GM23338 (cell line): Measurements from ENCODE around the gene ZNF23. TPM values are rescaled to one million over a fixed set of nuclear protein-coding genes. Genes with fewer than 3 reads are reported as not detected.

Experiments
- ATAC-seq: fragments of 200-7000 bp; cut with Tn5 transposase; 3 replicates; pipeline ENCODE4 v1.9.1; 2020
- DNase-seq: peaks from one replicate; pipeline ENCODE4 v3.0.0-alpha.2; 2015; ENCODE audit warnings: low spot score
- H2AFZ ChIP-seq: fragments of 200-600 bp; sonication (generic); 2 replicates; pipeline ENCODE4 v1.8.0; 2016; ENCODE audit warnings: antibody characterized with exemption, mild to moderate bottlenecking, moderate library complexity
- H3F3A ChIP-seq: fragments of 200-600 bp; sonication (generic); replicated peaks from 2 replicates; pipeline ENCODE4 v1.8.0; 2017; ENCODE audit warnings: antibody characterized with exemption, mixed run types, low read depth
- H3K27ac ChIP-seq: fragments of 200-600 bp; sonication (generic); 2 replicates; pipeline ENCODE4 v1.6.1; 2016; ENCODE audit warnings: low read depth
- H3K27me3 ChIP-seq: fragments of 200-600 bp; sonication (generic); 2 replicates; pipeline ENCODE4 v1.8.0; 2016; ENCODE audit warnings: mild to moderate bottlenecking, mixed run types, moderate library complexity; ENCODE audit not compliant: insufficient read depth
- H3K36me3 ChIP-seq: fragments of 200-600 bp; sonication (generic); 2 replicates; pipeline ENCODE4 v1.8.0; 2016; ENCODE audit warnings: mild to moderate bottlenecking; ENCODE audit not compliant: insufficient read depth
- H3K4me1 ChIP-seq: fragments of 200-600 bp; sonication (generic); 2 replicates; pipeline ENCODE4 v1.8.0; 2016; ENCODE audit warnings: mild to moderate bottlenecking, moderate library complexity; ENCODE audit not compliant: insufficient read depth
- H3K4me2 ChIP-seq: fragments of 200-600 bp; sonication (generic); 2 replicates; pipeline ENCODE4 v1.7.1; 2017; ENCODE audit warnings: mixed run types
- H3K4me3 ChIP-seq: fragments of 200-600 bp; sonication (generic); 2 replicates; pipeline ENCODE4 v1.6.1; 2016; ENCODE audit warnings: mixed run types
- H3K79me2 ChIP-seq: fragments of 200-600 bp; sonication (generic); replicated peaks from 2 replicates; pipeline ENCODE4 v1.8.0; 2017; ENCODE audit warnings: mild to moderate bottlenecking; ENCODE audit not compliant: insufficient read depth
- H3K9me2 ChIP-seq: fragments of 200-600 bp; sonication (generic); 2 replicates; pipeline ENCODE4 v1.8.0; 2017; ENCODE audit not compliant: insufficient read depth
- H4K20me1 ChIP-seq: fragments of 200-600 bp; sonication (generic); replicated peaks from 2 replicates; pipeline ENCODE4 v1.8.0; 2017; ENCODE audit warnings: mild to moderate bottlenecking; ENCODE audit not compliant: insufficient read depth
- H3K27ac Mint-ChIP-seq: 2 replicates; pipeline ENCODE4 v1.8.0; 2020; ENCODE audit warnings: inconsistent platforms, mild to moderate bottlenecking, moderate library complexity, mixed read lengths
- H3K27me3 Mint-ChIP-seq: 3 replicates; pipeline ENCODE4 v1.8.0; 2022; ENCODE audit warnings: low read depth, mild to moderate bottlenecking, moderate library complexity, mixed read lengths, inconsistent platforms; ENCODE audit not compliant: insufficient read depth, poor library complexity
- H3K36me3 Mint-ChIP-seq: 3 replicates; pipeline ENCODE4 v1.8.0; 2021; ENCODE audit warnings: low read depth, mild to moderate bottlenecking, inconsistent platforms, moderate library complexity, mixed read lengths
- H3K4me1 Mint-ChIP-seq: 3 replicates; pipeline ENCODE4 v1.8.0; 2020; ENCODE audit warnings: mild to moderate bottlenecking, inconsistent platforms, mixed read lengths
- H3K4me3 Mint-ChIP-seq: 3 replicates; pipeline ENCODE4 v1.8.0; 2021; ENCODE audit warnings: moderate library complexity, mild to moderate bottlenecking, inconsistent platforms, mixed read lengths
- H3K9me3 Mint-ChIP-seq: 3 replicates; pipeline ENCODE4 v1.8.0; 2020; ENCODE audit warnings: moderate library complexity, mild to moderate bottlenecking, inconsistent platforms, mixed read lengths
- CTCF ChIP-seq, 2 experiments: fragments of 200-600 bp in 1 of 2; sonication (generic) in 1 of 2; conservative IDR thresholded peaks; 2 replicates each; pipeline versions ENCODE4 v1.5.1 to v1.6.1; 2016 to 2017; ENCODE audit warnings: antibody characterized with exemption in 2 of 2, low read depth in 2 of 2, mild to moderate bottlenecking in 2 of 2, moderate library complexity in 1 of 2
- EZH2 ChIP-seq: fragments of 200-600 bp; sonication (generic); IDR thresholded peaks from one replicate; pipeline ENCODE4 v1.8.0; 2017; ENCODE audit warnings: antibody characterized with exemption, mild to moderate bottlenecking, low read depth; ENCODE audit not compliant: unreplicated experiment
- REST ChIP-seq: IDR thresholded peaks from one replicate; pipeline ENCODE4 v1.6.1; 2018; ENCODE audit warnings: antibody characterized with exemption; ENCODE audit not compliant: unreplicated experiment
- STAT1 ChIP-seq: IDR thresholded peaks from one replicate; pipeline ENCODE4 v1.6.1; 2016; ENCODE audit warnings: antibody characterized with exemption; ENCODE audit not compliant: unreplicated experiment
- ZNF462 ChIP-seq: fragments of 250-450 bp; sonication (Bioruptor Pico); IDR thresholded peaks from 2 replicates; pipeline ENCODE4 v1.5.0; 2020; ENCODE audit warnings: mild to moderate bottlenecking, moderate library complexity
- polyA plus RNA-seq: library from polyadenylated mRNA; unstranded; fragments of >200 nt; fragmentation: Nextera tagmentation; extraction: Ambion mirVana; gene quantifications from 2 replicates; pipeline ENCODE4 v1.2.1, GENCODE V29; 2016
- total RNA-seq: library from RNA; depleted of rRNA; stranded (reverse); fragments of >200 nt; shearing (Covaris generic); gene quantifications from 2 replicates; pipeline ENCODE4 v1.2.3, GENCODE V29; 2014

Gene ZNF23
- total and polyA plus RNA-seq, 2 experiments from 2014 or later = 8.4 to 8.8 TPM

- TF ChIP-seq ZNF462 (CRISPR knock-in tag) = no peak
- TF ChIP-seq REST = no peak
- TF ChIP-seq EZH2 = no peak
These were observed 11.8 kb upstream of the ZNF23 start (continued) for GRCh38 chr16:71473891-71474290.

- H3K9me3 Mint-ChIP-seq = no peaks in the 10 kb centered on the region
- Histone ChIP-seq H3F3A (no peaks in the 10 kb centered on the region), H2AFZ (no peak overlapping the region), H3K27ac (no peak overlapping the region), H4K20me1 (peaks cover 4% of the 10 kb centered on the region), H3K4me1 (no peaks in the 10 kb centered on the region), H3K27me3 (no peaks in the 10 kb centered on the region), H3K36me3 (no peaks in the 10 kb centered on the region), H3K4me2 (no peak overlapping the region), H3K4me3 (no peak overlapping the region), H3K79me2 (no peaks in the 10 kb centered on the region), H3K9me2 (no peaks in the 10 kb centered on the region)
- ATAC-seq (no peak), DNase-seq (no peak)
- H3K27me3 Mint-ChIP-seq = peaks cover 4% of the 10 kb centered on the region
- no peaks in the 10 kb centered on the region for H3K4me1 Mint-ChIP-seq
- no peak overlapping the region for H3K4me3 Mint-ChIP-seq
- 0 out of 3 replicates have a peak, but pooled peaks cover 3% of the 10 kb centered on the region for H3K36me3 Mint-ChIP-seq
- H3K27ac Mint-ChIP-seq = no peak overlapping the region
- TF ChIP-seq CTCF (conservative IDR thresholded peaks at IDR 0.05; ENCODE audit: low read depth in 2 of 2) (no peak), STAT1 (no peak)
These were observed 10.9 kb upstream of the ZNF23 start for GRCh38 chr16:71472931-71473330.
